Subcutaneous adipose tissue (tissue), 4 donors: ENCODE data around the gene POLRMT. TPM values are rescaled to one million over a fixed set of nuclear protein-coding genes. Genes with fewer than 3 reads are reported as not detected.

ENCODE experiments used
- CTCF ChIP-seq: fragments of 450-650 bp; IDR thresholded peaks from one replicate; pipeline ENCODE4 v1.5.1; 2016; ENCODE audit warnings: low read depth, mild to moderate bottlenecking, control low read depth, antibody characterized with exemption, moderate library complexity
- total RNA-seq, 4 donors: library from RNA; depleted of rRNA; stranded (reverse); fragments of >200 nt; gene quantifications; one replicate each; pipeline ENCODE4 v1.1.0, GENCODE V29; 2016

POLRMT gene
- total RNA-seq, 4 donors from 2014 or later = 11.9 to 41.4 (median 14.7) TPM

- TF ChIP-seq CTCF = no peak
Observed at GRCh38 chr19:575527-576506, 57.5 kb downstream of the POLRMT start.

GRCh38 chr19:574658-575526 lies 58.4 kb downstream of the POLRMT start:
- no peak for TF ChIP-seq CTCF

GRCh38 chr19:573519-573825 lies 59.9 kb downstream of the POLRMT start:
- no peak for TF ChIP-seq CTCF

- no peak for TF ChIP-seq CTCF
Observed at GRCh38 chr19:572743-573518, 60.4 kb downstream of the POLRMT start.

GRCh38 chr19:572140-572742 lies 61.1 kb downstream of the POLRMT start, which contains the start of gene BSG:
BSG (plus strand) TSS chr19:572596; CDS start chr19:572635, 39 bp downstream.
- no peak for TF ChIP-seq CTCF

- no peak for TF ChIP-seq CTCF
Observed at GRCh38 chr19:571566-571974, 61.8 kb downstream of the POLRMT start.
